Measurements from ENCODE around the gene MAST3. TPM values are rescaled to one million over a fixed set of nuclear protein-coding genes. Genes with fewer than 3 reads are reported as not detected.
A peak's percentile ranks its signal among the peaks of the same experiment; 100 is the strongest.

MAST3 gene
- polyA plus RNA-seq (2013, experiment 1 of 2; ENCODE audit: insufficient read length): 3.8 TPM
- 4.4 TPM for polyA plus RNA-seq (2013, experiment 2 of 2; ENCODE audit: insufficient read length)

DNA sequence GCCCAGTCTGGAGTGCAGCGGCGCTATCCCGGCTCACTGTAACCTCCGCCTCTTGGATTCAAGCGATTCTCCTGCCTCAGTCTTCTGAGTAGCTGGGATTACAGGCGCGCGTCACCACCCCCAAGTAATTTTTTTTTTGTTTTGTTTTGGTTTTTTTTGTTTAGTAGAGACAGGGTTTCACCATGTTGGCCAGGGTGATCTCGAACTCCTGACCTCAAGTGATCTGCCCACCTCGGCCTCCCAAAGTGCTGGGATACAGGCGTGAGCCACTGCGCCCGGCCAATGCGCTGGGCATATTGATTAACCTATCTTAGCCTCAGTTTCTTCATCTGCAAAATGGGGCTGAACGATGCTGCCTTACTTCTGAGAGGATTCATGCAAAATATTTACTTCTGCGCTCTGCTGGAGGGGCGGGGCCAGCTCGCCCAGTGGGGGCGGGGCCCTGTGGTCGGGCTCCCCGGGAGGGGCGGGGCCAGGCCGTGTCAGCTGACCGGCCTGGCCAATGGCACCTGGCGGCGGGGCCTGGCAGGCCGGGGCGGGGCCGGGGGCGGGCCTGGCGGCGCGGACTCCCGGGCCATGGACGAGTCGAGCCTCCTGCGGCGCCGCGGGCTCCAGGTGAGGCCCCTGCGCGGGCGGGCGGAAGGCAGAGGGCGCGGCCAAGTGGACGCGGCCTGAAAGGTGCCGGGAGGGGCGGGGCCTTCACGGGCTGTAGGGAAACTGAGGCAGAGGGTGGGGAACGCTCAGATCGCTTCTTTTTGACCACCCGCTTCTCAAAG lies at the start of gene MAST3:
MAST3 (plus strand) TSS at position 562 of the 776 bp plus-strand sequence; CDS start at position 577, 15 bp downstream.
- peak; percentile 69 for DNase-seq

DNA sequence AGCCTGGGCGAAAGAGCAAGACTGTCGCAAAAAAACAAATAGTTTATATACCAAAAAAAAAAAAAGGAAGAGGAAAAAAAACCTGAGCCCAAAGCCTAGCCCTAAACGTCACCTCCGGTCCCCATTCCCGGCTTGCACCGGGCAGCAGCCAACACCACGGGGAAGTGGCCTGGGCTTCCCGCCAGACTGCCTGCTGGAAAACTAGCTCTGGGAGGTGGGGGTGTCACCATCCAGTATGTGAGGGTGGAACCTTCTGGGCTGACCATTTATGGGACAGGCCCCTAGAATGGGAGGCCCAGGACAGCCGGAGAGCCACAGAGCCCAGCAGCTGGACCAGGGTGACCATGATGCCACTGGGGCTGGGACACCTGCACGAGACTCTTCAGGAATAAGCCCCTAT lies 48.2 kb upstream of the MAST3 start:
- no peak for DNase-seq

DNA sequence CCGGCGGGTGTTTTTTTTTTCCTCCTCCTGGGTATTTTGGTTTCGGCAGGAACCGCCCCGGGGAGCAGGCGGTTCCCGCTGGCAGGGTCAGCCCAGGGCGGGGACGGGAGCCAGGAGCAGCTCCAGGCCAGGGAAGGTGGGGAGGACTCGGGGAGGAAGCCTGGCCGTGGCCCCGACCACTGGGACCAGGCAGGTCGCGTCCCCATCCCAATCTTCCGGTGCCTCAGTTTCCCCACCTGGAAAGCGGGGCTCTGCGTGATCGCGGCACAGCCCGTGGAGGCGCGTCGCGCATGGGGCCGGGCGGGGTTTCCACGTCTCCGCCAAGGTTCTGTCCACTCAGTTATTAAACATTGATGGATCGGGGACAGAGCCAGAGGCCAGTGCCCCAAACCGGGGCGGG lies 45.7 kb upstream of the MAST3 start:
- DNase-seq: no peak

DNA sequence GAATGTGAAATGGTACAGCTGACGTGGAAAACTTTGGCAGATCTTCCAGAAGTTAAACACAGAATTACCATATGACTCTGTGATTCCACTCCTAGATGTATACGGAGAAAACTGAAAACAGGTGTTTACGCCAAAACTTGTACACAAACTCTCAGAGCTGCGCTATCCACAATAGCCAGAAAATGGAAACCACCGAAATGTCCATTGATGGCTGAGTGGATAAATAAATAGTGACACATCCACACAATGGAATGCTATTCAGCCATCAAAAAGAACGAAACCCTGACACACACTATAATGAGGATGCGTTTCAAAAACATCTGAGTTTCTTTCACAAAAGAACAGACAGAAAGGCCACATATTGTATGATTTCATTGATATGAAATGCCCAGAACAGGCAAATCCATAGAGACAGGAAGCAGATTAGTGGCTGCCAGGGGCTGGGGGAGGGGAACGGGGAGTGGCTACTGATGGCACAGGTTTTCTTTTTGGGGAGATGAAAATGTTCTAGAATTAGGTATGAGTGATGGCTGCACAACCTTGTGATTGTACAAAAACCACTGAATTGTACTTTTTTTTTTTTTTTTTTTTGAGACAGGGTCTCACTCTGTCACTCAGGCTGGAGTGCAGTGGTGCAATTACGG lies 43.9 kb upstream of the MAST3 start:
- DNase-seq: peak; percentile 61

DNA sequence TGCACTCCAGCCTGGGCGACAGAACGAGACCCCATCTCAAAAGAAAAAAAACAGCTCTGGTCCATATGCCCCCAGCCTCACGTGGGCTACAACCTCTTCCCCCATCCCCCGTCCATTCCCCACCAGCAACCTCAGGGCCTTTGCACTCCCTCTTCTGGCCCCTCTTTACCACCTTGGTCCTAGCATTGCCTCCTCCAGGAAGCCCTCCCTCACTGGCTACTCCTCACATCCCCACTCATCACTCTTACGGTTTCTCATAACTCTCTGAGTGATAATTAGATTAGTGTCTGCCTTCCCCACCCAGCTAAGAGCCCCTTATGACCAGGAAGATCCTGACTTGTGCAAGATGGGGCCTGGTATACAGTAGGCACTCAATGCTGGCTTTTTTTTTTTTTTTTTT lies 41.6 kb upstream of the MAST3 start:
- DNase-seq: no peak

DNA sequence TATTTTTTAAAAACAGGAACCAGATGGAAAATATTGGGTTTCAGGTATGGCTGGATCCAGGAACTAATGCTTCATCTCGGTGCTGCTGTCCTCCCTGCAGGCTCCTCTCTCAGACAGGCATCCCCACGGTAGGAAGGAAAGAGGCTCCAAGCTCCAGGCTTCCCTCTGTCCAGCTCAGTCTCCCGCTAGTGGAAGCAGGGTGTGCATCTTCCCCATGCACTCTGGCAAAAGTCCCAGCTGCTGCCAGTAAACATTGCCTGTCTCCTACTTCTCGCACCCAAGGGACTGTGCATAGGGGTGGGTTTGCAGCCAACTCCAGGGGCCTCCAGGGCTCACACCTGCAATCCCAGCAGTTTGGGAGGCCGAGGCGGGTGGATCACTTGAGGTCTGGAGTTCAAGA lies 40.0 kb upstream of the MAST3 start:
- no peak for DNase-seq

DNA sequence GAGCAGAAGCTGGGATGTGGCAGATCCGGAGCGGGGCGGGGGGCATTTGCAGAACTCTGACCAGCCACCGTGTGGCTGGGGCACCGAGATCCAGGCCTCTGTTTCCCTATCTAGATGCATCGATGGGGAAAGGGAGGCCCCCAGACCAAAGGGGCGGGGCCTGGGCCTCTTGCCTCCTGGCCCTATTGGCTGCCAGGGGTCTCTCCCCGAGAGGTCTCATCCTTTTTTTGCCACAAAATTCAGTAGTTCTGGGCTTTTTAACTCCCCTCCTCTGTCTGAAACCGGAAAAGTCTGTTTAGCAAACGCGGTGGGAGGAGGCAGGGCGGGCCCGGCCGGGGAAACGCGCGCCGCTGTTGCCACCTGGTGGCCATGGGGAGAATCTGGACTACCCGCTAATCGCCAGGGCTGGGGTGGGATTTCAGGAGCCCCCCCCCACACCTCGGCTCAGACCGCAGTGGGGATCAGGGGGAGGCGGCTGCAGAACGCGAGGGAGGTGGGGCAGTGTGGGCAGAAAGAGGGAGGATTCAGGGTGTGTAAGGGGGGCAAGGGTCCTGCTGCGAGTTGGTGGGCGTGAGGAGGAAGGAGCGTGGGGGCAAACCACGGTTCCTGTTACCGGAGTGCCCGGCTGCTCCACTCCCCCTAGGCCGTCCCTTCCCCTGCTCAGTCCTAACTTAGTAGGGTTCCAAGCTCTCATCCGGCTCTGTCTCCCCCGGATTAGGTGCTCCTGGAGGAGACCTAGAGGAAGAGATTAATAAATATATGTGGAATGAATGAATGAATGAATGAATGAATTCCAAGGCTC lies 39.2 kb upstream of the MAST3 start:
- peak; percentile 73 for DNase-seq

DNA sequence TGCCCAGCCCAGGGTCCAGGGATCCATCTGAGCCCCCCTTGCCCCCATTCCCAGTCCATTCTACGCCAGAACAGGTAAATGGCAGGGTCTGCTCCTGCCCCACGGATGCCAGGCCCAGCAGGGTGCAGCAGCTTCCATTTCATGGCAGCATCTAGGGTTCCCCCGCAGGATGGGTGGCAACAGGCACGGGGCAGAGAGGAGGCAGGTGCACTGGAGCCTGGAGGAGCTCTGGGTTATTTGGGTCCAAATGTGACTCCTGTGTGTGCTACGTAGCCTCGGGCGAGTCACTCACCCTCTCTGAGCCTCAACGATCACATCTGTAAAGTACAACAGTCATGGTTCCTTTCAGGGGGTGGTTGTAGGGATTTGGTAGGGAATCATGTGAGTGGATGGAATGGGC lies 38.3 kb upstream of the MAST3 start:
- no peak for DNase-seq

DNA sequence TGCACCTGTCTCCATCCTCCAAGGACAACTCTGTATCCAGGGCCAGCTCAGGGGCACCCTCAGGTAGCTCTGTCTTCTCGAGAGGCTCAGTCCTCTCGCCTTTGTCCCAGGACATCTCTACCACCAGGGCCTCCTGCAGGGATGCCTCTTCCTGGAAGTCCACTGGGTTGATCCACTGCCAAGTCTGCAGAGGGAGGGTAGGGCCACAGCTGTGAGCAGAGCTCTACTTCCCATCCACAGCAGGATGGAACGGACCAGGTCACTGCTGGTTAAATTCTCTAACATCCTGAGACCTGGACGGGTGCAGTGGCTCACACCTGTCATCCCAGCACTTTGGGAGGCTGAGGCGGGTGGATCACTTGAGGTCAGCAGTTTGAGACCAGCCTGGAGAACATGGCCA lies 37.7 kb upstream of the MAST3 start:
- no peak for DNase-seq

DNA sequence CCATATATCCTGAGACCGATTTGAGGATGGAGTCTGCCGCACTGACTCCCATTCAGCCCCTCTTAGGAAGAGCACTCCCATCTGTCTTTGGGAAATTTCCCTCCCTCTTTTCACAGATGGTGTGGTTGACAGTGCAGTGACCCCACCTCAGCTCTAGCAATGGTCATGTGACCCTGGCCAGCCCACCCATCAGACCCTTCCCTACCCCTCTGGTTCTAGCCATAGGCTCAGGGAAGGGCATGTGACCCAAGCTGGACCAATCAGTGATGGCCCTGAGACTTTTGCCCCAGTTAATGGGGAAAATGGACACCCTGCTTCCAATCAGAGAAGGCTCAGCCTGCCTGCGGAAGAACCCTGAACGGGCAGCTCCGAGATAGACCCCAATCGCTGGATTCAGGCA lies 37.1 kb upstream of the MAST3 start:
- DNase-seq: no peak

DNA sequence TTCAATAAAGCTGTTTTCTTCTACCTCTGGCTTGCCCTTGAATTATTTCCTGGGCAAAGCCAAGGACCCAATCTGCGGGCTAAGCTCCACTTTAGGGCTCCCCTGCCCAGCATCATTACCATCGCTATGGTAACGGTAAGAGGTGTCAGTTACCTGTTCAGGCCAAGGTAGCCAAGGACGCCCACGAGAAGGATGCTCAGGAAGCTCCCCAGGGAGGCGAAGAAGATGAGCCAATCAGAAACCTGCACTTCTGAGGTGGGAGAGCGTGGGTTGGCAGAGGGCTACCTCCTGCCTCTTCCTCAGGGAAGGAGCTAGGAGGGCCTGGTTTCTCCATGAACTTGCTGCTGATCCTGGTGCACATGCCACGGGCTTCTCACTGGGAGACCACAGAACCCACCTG lies 35.5 kb upstream of the MAST3 start:
- DNase-seq: no peak

DNA sequence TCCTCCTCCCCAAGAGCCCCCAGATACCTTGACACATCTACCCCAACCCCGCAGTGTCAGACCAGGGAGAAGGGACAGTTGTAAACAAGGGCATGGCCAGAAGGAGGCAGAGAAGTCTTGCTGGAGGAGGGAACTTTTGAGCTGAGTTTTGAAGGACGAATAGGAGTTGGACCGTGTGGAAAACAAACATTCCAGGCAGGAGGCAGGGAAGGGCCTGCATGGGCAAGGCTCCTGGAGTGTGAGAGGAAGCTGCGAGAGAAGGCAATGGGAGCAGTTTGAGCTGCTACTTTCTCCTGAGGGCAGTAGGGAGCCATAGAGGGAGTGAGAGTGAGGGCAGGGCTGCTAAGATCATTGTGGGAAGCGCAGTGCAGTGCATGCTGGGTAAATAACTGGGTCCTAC lies 34.1 kb upstream of the MAST3 start:
- DNase-seq: no peak

DNA sequence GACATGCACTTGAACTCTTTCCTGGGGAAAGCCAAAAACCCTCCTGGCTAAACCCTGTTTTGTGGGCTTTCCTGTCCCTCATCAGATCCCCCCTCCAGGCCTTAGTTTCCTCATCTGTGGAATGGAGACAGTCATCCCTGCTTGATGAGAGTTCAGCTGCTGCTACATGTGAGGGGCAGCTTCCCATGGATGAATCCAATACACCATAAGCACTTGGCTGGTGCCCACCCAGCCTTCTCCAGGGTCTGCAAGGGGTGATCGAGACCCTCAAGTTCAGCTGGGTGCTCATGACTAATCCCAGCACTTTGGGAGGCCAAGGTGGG lies 32.4 kb upstream of the MAST3 start:
- DNase-seq: no peak

DNA sequence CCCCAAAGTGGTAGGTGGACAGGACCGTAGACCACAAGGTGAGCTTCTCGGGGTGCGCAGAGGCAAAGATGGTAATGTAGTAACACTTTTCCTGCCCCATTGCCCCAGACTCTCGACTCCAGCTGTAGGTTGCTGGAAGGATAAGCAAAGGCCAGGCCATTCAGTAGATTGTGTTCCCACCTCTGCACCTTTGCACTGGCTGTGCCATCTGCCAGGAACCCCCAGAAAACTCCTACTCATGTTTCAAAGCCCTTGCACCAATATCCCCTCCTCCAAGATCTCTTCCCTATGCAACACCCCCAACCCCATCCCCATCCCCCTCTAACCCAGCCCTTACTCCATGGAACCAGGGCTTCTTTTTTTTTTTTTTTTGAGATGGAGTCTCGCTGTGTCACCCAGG lies 29.2 kb upstream of the MAST3 start:
- DNase-seq: no peak

DNA sequence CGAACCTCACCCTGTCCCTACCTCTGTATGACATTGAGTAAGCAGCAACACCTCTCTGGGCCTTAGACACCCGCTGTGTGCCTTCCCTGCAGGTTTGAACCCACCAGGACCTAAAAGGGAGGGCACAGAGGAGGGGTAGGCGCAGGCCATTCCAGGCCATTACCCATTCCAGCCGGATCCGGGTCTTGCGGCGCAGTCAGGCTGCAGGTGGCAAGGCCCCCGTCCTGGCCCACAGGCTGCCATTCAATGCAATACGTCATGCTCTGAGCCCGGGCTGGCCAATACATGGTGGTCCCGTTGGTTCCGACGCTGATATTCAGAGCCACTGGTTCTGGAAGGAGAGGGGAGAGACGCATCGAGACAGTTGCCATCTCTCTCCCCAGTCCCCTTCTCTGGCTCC lies 28.2 kb upstream of the MAST3 start:
- DNase-seq: no peak

DNA sequence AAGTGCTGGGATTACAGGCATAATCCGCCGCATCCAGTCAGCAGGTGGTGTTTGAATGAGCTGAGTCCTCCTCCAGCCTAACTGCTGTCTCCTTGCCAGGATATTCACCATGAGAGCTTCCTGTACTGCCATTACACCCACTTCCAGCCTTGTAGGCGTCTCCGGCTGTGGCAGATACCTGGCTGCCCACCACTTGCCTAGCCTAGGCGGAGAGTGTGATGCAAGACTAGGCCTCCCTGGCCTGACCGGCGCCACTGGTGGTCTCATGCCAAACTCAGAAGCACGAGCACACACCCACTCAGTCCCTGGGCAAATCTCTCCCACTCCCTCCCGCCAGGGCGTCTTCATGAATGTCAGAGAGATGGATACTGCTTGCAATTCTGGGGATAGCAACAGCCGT lies 27.4 kb upstream of the MAST3 start:
- DNase-seq: no peak

DNA sequence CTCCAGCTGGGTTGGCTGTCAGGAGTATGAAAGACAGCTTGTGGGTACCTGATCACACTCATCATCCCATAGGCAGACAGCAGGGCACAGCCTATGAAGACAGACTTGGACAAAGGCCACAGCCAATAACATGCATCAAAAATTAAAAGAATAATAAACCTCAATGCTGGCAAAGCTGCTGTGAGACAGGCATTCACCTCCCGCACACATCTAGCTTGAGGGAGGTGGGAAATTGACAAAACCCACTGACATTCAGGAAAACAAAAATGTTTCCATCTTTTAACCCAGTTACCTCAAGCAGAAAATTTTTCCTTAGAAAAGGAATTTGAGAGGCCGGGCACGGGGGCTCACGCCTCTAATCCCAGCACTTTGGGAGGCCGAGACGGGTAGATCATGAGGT lies 25.2 kb upstream of the MAST3 start:
- no peak for DNase-seq

DNA sequence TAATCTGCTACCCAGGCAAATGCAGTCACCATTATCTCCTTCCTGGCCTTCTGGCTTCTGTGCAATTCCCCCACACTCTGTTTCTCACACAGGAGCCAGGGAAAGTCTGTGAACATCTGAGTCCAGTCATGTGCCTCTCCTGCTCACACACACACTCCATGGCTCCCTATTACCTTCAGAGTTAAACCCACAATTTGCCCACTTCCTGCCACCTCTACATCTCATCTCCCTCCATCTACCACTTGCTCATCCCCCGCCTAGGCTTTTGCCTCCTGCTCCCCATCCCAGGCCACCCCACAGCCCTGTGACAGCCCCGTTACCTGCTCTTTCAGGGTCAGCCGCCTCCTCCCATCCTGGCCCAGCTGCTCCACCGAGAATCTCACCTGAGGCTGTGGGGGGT lies 24.4 kb upstream of the MAST3 start:
- no peak for DNase-seq

DNA sequence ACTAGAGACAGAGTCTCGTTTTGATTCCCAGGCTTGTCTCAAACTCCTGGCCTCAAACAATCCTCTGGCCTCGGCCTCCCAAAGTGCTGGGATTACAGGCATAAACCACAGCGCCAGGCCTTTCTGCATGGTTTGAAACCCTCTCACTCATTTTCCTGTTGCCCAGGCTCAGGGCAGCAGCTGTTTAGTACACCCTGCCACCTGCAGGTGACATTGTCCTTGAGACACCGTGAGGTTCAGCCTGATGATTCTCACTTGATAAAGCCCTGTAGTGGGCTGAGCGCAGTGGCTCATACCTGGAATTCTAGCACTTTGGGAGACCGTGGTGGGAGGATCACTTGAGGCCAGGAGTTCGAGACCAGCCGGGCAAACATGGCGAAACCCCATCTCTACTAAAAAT lies 23.4 kb upstream of the MAST3 start:
- no peak for DNase-seq

DNA sequence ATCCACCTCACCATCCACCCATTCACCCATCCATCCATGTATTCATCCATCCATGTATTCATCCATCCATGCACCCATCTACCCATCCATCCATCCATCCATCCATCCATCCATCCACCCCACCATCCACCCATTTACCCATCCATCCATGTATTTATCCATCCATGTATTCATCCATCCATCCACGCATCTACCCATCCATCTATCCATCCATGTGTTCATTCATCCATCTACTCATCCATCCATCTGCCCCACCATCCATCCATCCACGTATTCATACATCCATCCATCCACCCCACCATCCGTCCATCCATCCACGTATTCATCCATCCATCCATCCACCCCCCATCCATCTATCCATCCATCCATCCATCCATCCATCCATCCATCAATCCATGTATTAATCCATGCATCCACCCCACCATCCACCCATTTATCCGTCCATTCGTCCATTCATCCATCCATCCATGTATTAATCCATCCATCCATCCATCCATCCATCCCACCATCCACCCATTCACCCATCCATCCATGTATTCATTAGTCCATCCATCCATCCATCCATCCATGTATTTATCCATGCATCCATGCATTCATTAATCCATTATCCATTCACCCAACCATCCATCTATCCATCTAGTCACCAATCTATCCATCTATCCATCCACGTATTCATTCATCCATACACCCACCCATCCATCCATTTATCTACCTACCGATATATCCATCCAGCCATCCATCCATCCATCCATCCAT lies 13.5 kb upstream of the MAST3 start:
- DNase-seq: no peak

DNA sequence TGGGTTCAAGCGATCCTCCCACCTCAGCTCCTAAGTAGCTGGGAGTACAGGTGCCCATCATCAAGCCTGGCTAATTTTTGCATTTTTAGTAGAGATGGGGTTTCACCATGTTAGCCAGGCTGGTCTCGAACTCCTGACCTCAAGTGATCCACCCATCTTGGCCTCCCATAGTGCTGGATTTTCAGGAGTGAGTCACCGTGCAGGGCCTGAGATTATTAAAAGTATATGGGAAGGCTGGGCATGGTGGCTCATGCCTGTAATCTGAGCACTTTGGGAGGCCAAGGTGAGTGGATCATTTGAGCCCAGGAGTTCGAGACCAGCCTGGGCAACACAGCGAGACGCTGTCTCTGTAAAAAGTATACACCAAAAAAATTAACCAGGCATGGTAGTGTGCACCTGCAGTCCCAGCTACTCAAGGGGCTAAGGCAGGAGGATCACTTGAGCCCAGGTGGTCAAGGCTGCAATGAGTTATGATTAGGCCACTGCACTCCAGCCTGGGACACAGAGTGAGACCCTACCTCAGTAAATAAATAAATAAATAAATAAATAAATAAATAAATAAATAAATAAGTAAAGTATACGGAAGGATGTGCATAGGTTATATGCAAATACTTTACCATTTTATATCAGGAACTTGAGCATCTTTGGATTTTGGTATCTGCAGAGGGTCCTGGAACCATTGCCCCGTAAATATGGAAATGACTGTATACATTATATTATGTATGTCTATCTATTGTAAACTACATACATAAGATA lies 11.7 kb upstream of the MAST3 start:
- DNase-seq: no peak

DNA sequence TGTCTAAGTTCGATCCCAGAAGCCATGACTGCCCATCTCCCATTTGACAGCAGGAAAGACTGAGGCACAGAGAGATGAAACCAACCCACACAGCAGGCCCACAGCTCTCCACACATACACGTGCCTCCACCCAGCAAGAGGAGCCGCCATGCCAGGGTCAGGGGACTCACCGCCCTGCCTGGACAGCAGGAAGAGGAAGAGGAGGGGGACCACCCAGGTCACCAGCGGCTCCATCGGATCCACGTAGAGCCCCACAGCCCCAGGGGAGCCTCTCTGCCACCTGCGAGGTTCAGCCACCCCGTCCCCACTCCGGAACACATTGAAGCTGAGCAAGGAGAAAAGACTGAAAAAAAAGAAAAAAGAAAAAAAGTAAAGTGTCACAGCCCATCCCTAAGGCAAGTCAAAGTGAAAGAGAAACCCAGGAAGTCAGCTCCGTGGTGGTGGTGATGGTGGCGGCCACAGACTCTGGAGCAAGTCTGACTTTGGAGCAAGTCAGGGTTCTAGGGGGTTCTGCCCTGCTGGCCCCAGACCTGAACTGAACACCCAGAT lies 10.9 kb upstream of the MAST3 start, which contains the start of gene IL12RB1:
IL12RB1 (minus strand) TSS at position 345 of the 549 bp plus-strand sequence; CDS start at position 234, 111 bp downstream.
- no peak for DNase-seq

Data from fibroblast of skin of back (primary cell).